ENCODE data around the gene ITGA2.

GRCh38 chr5:52985306-52985705, 3.8 kb upstream of the ITGA2 start:
- TF ChIP-seq FOXP2 (optimal IDR thresholded peaks at IDR 0.05; ENCODE audit: borderline replicate concordance, extremely low read depth, extremely low read length, insufficient read depth) (no peak), POLR2AphosphoS5 (IDR thresholded peaks at IDR 0.05; ENCODE audit: low read depth, low read length) (no peak), TAF1 (IDR thresholded peaks at IDR 0.05; ENCODE audit: borderline replicate concordance, insufficient read depth, low read length) (no peak), SIN3A (IDR thresholded peaks at IDR 0.05; ENCODE audit: borderline replicate concordance, insufficient read depth, low read length) (no peak)
- TF ChIP-seq, protein P1, sequence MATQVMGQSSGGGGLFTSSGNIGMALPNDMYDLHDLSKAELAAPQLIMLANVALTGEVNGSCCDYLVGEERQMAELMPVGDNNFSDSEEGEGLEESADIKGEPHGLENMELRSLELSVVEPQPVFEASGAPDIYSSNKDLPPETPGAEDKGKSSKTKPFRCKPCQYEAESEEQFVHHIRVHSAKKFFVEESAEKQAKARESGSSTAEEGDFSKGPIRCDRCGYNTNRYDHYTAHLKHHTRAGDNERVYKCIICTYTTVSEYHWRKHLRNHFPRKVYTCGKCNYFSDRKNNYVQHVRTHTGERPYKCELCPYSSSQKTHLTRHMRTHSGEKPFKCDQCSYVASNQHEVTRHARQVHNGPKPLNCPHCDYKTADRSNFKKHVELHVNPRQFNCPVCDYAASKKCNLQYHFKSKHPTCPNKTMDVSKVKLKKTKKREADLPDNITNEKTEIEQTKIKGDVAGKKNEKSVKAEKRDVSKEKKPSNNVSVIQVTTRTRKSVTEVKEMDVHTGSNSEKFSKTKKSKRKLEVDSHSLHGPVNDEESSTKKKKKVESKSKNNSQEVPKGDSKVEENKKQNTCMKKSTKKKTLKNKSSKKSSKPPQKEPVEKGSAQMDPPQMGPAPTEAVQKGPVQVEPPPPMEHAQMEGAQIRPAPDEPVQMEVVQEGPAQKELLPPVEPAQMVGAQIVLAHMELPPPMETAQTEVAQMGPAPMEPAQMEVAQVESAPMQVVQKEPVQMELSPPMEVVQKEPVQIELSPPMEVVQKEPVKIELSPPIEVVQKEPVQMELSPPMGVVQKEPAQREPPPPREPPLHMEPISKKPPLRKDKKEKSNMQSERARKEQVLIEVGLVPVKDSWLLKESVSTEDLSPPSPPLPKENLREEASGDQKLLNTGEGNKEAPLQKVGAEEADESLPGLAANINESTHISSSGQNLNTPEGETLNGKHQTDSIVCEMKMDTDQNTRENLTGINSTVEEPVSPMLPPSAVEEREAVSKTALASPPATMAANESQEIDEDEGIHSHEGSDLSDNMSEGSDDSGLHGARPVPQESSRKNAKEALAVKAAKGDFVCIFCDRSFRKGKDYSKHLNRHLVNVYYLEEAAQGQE (IDR thresholded peaks at IDR 0.05; ENCODE audit: insufficient read depth in 1 of 2, low read depth in 2 of 2, low read length in 2 of 2) = no peak

Data from PFSK-1 (cell line).